Lower leg skin (tissue), 4 donors: ENCODE data around the gene EFCAB6. TPM values are rescaled to one million over a fixed set of nuclear protein-coding genes. Genes with fewer than 3 reads are reported as not detected.

ENCODE experiments used
- DNase-seq, 2 donors: peaks; one replicate each; pipeline ENCODE4 v3.0.0-alpha.2; 2019; ENCODE audit warnings: low spot score in 2 of 2
- H3K4me3 ChIP-seq: fragments of 200-600 bp; sonication (generic); 2 replicates; pipeline ENCODE4 v1.5.1; 2017; ENCODE audit warnings: mild to moderate bottlenecking, low read depth; ENCODE audit not compliant: poor library complexity, severe bottlenecking
- POLR2A ChIP-seq, 2 donors: fragments of 450-650 bp; IDR thresholded peaks; one replicate each; pipeline ENCODE4 v1.6.1; 2016 to 2017; ENCODE audit warnings: antibody characterized with exemption in 2 of 2, mild to moderate bottlenecking in 1 of 2, moderate library complexity in 1 of 2
- WGBS, 2 donors: methylation state at CpG; one replicate each; pipeline ENCODE4 v1.1.5; 2018; 5-methylcytosine and 5-hydroxymethylcytosine counted together
- intact Hi-C: fragments of 100-400 bp; cut with DNase I; formaldehyde crosslinking; loops from one replicate; pipeline ENCODE4 v1.15.0; 2023; ENCODE audit warnings: low total_unique reads
- total RNA-seq, 4 donors: library from RNA; depleted of rRNA; stranded (reverse); fragments of >200 nt; gene quantifications; one replicate each; pipeline ENCODE4 v1.1.0, GENCODE V29; 2016
- TF ChIP-seq, protein P1 (sequence below), 3 donors: fragments of 450-650 bp; IDR thresholded peaks; one replicate each; pipeline ENCODE4 v1.5.1; 2016; ENCODE audit warnings: antibody characterized with exemption in 3 of 3, mild to moderate bottlenecking in 3 of 3, moderate library complexity in 2 of 3

The EFCAB6 gene
- total RNA-seq, 4 donors from 2014 or later = 0.44 to 4.2 (median 1.8) TPM

DNA sequence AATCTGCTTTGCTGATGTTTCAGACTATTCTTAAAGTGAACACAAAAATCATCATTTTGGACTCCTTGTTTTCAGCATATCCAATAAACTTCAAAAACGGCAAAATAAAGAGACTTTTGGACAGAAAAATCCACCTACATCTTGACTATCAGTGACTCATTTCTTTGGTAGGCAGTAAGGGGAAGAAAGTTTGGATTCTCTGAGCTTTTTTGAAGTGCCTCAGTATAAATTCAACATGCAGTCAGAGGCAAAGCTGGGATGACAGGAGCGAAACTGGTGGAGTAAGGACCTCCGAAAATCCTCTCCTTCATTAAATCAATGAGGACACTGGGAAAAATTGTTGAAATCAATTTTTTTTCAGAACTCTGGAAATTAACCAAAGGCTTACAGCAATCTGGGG lies 29.7 kb downstream of the EFCAB6 start:
- intact Hi-C loops = no loop called here
- WGBS, 2 donors = 84 to 85% methylated on average over 3 of the region's 3 CpGs
- no peak overlapping the region for H3K4me3 ChIP-seq
- TF ChIP-seq POLR2A (IDR thresholded peaks at IDR 0.05) = no peak
- TF ChIP-seq, protein P1, sequence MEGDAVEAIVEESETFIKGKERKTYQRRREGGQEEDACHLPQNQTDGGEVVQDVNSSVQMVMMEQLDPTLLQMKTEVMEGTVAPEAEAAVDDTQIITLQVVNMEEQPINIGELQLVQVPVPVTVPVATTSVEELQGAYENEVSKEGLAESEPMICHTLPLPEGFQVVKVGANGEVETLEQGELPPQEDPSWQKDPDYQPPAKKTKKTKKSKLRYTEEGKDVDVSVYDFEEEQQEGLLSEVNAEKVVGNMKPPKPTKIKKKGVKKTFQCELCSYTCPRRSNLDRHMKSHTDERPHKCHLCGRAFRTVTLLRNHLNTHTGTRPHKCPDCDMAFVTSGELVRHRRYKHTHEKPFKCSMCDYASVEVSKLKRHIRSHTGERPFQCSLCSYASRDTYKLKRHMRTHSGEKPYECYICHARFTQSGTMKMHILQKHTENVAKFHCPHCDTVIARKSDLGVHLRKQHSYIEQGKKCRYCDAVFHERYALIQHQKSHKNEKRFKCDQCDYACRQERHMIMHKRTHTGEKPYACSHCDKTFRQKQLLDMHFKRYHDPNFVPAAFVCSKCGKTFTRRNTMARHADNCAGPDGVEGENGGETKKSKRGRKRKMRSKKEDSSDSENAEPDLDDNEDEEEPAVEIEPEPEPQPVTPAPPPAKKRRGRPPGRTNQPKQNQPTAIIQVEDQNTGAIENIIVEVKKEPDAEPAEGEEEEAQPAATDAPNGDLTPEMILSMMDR (IDR thresholded peaks at IDR 0.05) = no peak
- DNase-seq = no peak

DNA sequence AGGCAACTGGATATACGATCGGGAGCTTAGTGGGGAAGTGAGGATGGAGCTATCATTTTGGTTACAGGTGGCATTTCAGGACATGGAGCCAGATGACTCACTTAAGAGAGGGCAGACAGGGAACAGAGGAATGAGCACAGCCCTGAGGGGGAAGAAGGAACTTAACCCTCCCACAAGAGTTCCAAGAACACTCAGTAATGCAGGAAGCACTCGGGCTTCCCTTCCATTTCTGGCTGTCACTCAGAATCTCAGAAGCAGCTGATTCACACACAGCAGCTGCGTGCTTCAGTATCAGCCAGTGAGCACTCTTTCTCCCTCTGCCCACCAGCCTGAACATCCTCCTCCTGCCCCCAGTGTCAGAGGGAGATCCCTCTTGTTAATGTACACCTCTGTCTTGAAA lies 34.8 kb downstream of the EFCAB6 start:
- 30 to 42% methylated on average over 4 of the region's 4 CpGs for WGBS, 2 donors
- intact Hi-C loops = no loop called here
- no peak overlapping the region for H3K4me3 ChIP-seq
- peak in 1 of 2 donors; percentile 15 for DNase-seq
- no peak for TF ChIP-seq POLR2A (IDR thresholded peaks at IDR 0.05)
- TF ChIP-seq, protein P1 (IDR thresholded peaks at IDR 0.05) = no peak

- no peak for DNase-seq
- 81 to 91% methylated on average over 9 of the region's 9 CpGs for WGBS, 2 donors
- TF ChIP-seq POLR2A (IDR thresholded peaks at IDR 0.05) = no peak
- TF ChIP-seq, protein P1 (IDR thresholded peaks at IDR 0.05) = no peak
- H3K4me3 ChIP-seq = no peak overlapping the region
- intact Hi-C loops = no loop called here
Observed at GRCh38 chr22:43776081-43776670, 35.9 kb downstream of the EFCAB6 start.

GRCh38 chr22:43774318-43774915 lies 37.7 kb downstream of the EFCAB6 start:
- no peak overlapping the region for H3K4me3 ChIP-seq
- 92 to 94% methylated on average over 18 to 21 of the region's 21 CpGs for WGBS, 2 donors
- intact Hi-C loops = no loop called here
- no peak for DNase-seq
- TF ChIP-seq POLR2A (IDR thresholded peaks at IDR 0.05) = no peak
- TF ChIP-seq, protein P1 (IDR thresholded peaks at IDR 0.05) = no peak

DNA sequence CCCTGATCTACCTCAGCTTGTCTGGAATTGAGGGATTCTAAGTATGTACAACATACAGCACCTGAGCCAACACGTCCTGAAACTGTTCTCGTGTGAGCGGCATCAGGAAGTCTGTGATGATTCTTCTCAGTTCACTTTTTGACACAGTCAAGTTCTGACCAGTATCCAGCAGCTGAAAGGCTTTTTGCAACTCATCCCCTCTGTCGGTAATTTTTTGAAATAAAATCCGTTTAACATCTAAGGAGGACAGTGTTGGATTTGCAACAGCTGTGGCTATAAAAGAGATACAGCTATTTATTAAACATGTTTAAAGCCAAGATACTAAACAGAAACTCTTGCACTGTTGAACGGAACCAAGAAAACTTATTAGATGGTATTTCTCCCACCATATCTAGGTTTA lies 39.3 kb downstream of the EFCAB6 start:
- no peak overlapping the region for H3K4me3 ChIP-seq
- intact Hi-C loops = no loop called here
- TF ChIP-seq, protein P1 (IDR thresholded peaks at IDR 0.05) = no peak
- no peak for TF ChIP-seq POLR2A (IDR thresholded peaks at IDR 0.05)
- no peak for DNase-seq
- 81 to 83% methylated on average over 6 of the region's 6 CpGs for WGBS, 2 donors

DNA sequence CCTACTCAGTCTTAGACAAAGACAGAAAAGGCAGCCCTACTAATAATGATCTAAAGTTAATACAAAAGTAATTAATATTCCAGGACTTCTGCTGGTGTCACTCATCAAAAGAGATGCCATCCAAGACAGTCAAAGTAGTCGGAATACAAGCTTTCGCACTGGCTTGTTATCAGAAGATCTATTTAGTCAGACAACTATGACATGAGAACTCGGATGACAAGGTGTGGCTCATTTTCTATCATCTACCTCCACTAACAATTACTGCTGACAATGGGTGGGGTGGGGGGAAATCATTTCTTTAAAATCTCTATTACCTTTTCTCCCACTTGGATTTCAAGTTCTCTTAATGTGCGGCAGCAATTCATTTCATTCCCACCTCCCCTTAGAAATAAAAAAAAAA lies 56.7 kb downstream of the EFCAB6 start:
- WGBS, 2 donors = 68 to 81% methylated on average over 4 of the region's 4 CpGs
- H3K4me3 ChIP-seq = no peak overlapping the region
- no peak for DNase-seq
- no peak for TF ChIP-seq POLR2A (IDR thresholded peaks at IDR 0.05)
- TF ChIP-seq, protein P1 (IDR thresholded peaks at IDR 0.05) = no peak
- intact Hi-C loops = no loop called here
